Smooth muscle cell (in vitro differentiated cells): ENCODE results near the gene WDHD1. TPM values are rescaled to one million over a fixed set of nuclear protein-coding genes. Genes with fewer than 3 reads are reported as not detected.

Source experiments
- DNase-seq: peaks from one replicate; lab custom pipeline; 2025; ENCODE audit not compliant: unreplicated experiment; lab: John Stamatoyannopoulos, UW
- H2AFZ ChIP-seq: fragments of 200-600 bp; sonication (generic); 2 replicates; pipeline ENCODE4 v1.6.0; 2016; ENCODE audit warnings: antibody characterized with exemption, low read depth, mild to moderate bottlenecking
- H3F3A ChIP-seq: fragments of 200-600 bp; sonication (generic); 2 replicates; pipeline ENCODE4 v1.6.0; 2017; ENCODE audit warnings: antibody characterized with exemption, low read depth
- H3K27ac ChIP-seq: fragments of 200-600 bp; sonication (generic); 2 replicates; pipeline ENCODE4 v1.5.1; 2016; ENCODE audit warnings: low read depth, mild to moderate bottlenecking
- H3K27me3 ChIP-seq: fragments of 200-600 bp; sonication (generic); 2 replicates; pipeline ENCODE4 v1.6.1; 2016; ENCODE audit warnings: low read depth, mild to moderate bottlenecking
- H3K36me3 ChIP-seq: fragments of 200-600 bp; sonication (generic); 2 replicates; pipeline ENCODE4 v1.5.1; 2016; ENCODE audit warnings: low read depth
- H3K4me1 ChIP-seq: fragments of 200-600 bp; sonication (generic); 2 replicates; pipeline ENCODE4 v1.5.1; 2016; ENCODE audit warnings: low read depth
- H3K4me2 ChIP-seq: fragments of 200-600 bp; sonication (generic); 2 replicates; pipeline ENCODE4 v1.6.0; 2016; ENCODE audit warnings: mild to moderate bottlenecking
- H3K4me3 ChIP-seq: fragments of 200-600 bp; sonication (generic); 2 replicates; pipeline ENCODE4 v1.5.1; 2016; ENCODE audit warnings: mild to moderate bottlenecking
- H3K79me2 ChIP-seq: fragments of 200-600 bp; sonication (generic); 2 replicates; pipeline ENCODE4 v1.6.0; 2016; ENCODE audit warnings: low read depth, mild to moderate bottlenecking
- H3K9ac ChIP-seq: fragments of 200-600 bp; sonication (generic); 2 replicates; pipeline ENCODE4 v1.6.0; 2016; ENCODE audit warnings: low read depth
- H3K9me3 ChIP-seq: fragments of 200-600 bp; sonication (generic); replicated peaks from 2 replicates; pipeline ENCODE4 v1.5.1; 2016; ENCODE audit warnings: low read depth
- H4K20me1 ChIP-seq: fragments of 200-600 bp; sonication (generic); 2 replicates; pipeline ENCODE4 v1.6.0; 2016; ENCODE audit warnings: low read depth
- CTCF ChIP-seq: fragments of 200-600 bp; sonication (generic); IDR thresholded peaks from 2 replicates; pipeline ENCODE4 v1.5.1; 2017; ENCODE audit warnings: borderline replicate concordance, mild to moderate bottlenecking, antibody characterized with exemption; ENCODE audit not compliant: insufficient read depth, poor library complexity, severe bottlenecking
- WGBS: methylation state at CpG from one replicate; pipeline ENCODE4 v1.1.7; 2016; ENCODE audit warnings: low lambda C conversion rate; 5-methylcytosine and 5-hydroxymethylcytosine counted together
- polyA plus RNA-seq: library from polyadenylated mRNA; unstranded; fragments of >200 nt; fragmentation: Nextera tagmentation; extraction: Ambion mirVana; gene quantifications from 2 replicates; pipeline ENCODE4 v1.2.1, GENCODE V29; 2016
- total RNA-seq: library from RNA; depleted of rRNA; stranded (reverse); fragments of >200 nt; gene quantifications from 2 replicates; pipeline ENCODE4 v1.2.3, GENCODE V29; 2014

WDHD1 gene
- total and polyA plus RNA-seq, 2 experiments from 2014 or later: 5.7 to 9.4 TPM

DNA sequence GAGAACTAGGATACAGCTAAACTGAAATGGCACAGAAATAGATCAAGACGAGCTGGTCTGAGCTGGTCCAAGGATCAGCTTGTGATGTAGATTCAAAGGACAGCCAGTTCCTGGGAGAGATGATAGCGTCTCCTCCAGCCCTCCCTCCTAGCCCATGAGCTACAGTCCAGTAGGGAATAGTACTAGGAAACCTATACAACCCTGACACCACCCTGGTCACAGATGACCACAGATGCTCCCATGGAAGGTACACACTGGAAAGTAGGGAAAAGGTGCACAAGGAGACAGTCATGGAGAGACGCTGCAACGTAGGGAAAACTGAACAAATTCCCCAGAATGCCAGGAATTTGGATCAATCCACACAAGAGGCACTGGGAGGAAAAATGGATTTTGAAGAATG lies 131.2 kb downstream of the WDHD1 start:
- no peak overlapping the region for H2AFZ ChIP-seq
- no peaks in the 10 kb centered on the region for H3K4me1 ChIP-seq
- peaks cover 4% of the 10 kb centered on the region for H3F3A ChIP-seq
- H3K79me2 ChIP-seq: no peaks in the 10 kb centered on the region
- no peak overlapping the region for H3K27ac ChIP-seq
- 82% methylated on average over 4 of the region's 4 CpGs for WGBS
- no peaks in the 10 kb centered on the region for H3K36me3 ChIP-seq
- peaks cover 4% of the 10 kb centered on the region for H3K27me3 ChIP-seq
- no peak for DNase-seq
- TF ChIP-seq CTCF: no peak
- H3K9ac ChIP-seq: no peak overlapping the region
- H3K4me2 ChIP-seq: no peak overlapping the region
- H3K9me3 ChIP-seq: no peaks in the 10 kb centered on the region
- no peaks in the 10 kb centered on the region for H4K20me1 ChIP-seq
- H3K4me3 ChIP-seq: no peak overlapping the region

DNA sequence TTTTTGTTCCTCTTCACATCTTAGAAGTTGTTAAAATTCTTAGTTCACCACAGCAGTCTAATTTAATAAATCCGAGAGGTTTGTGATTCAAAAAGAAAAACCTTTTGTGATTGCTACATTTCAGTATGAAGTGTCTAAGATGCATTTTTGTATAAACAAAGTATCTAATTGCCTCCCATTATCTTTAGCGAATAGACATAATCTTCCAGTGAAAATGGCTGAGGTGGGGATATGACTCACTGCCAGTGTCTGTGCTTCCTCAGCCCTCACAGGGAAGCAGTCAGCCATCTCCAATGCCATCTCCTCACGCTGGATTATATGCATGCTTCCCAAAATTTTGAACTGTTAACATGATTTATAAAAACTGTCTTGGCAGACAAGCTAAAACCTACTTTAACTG lies 131.9 kb downstream of the WDHD1 start:
- Histone ChIP-seq H4K20me1 (no peaks in the 10 kb centered on the region), H3K4me2 (peak overlapping the region; percentile 11), H2AFZ (no peak overlapping the region), H3K27me3 (no peaks in the 10 kb centered on the region), H3K36me3 (no peaks in the 10 kb centered on the region), H3K4me3 (no peak overlapping the region), H3K9me3 (no peaks in the 10 kb centered on the region), H3F3A (peaks cover 4% of the 10 kb centered on the region), H3K9ac (no peak overlapping the region), H3K79me2 (no peaks in the 10 kb centered on the region), H3K27ac (no peak overlapping the region), H3K4me1 (no peaks in the 10 kb centered on the region)
- no peak for TF ChIP-seq CTCF
- no peak for DNase-seq
- 34% methylated on average over 3 of the region's 3 CpGs for WGBS

DNA sequence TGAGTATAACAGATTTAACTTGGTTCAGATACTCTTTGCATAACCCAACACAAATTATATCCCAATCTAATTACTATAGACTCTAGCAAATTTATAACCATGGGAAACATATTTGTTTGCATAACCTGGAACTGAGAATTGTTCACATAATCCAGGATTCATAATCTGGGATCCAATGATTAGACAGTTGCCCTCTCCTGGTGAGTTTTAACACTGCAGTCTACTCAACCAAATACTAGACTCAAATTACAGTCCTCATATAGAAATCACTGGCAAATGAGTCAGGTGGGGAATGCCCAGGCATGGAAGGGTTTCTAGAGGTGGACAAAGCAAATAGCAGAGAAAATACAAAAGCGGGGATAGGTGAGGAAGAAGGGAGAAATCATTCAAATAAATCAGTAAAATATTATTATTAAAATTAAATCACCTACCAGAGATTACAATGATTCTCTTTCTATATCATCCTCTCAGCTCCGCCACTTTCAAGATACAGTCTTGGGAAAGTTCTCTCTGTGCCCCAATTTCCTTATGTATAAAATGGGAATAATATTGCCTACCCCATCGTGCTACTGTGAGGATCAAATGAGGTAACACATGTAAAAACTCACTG lies 133.6 kb downstream of the WDHD1 start:
- H3K4me2 ChIP-seq: no peak overlapping the region
- H3K27ac ChIP-seq: no peak overlapping the region
- H3K36me3 ChIP-seq: no peaks in the 10 kb centered on the region
- no peaks in the 10 kb centered on the region for H3K27me3 ChIP-seq
- no peaks in the 10 kb centered on the region for H4K20me1 ChIP-seq
- H3K9ac ChIP-seq: no peak overlapping the region
- H3K4me3 ChIP-seq: no peak overlapping the region
- no peaks in the 10 kb centered on the region for H3K79me2 ChIP-seq
- 67% methylated on average over 3 of the region's 3 CpGs for WGBS
- peak; percentile 70 for TF ChIP-seq CTCF
- H3K9me3 ChIP-seq: no peaks in the 10 kb centered on the region
- DNase-seq: no peak
- peaks cover 4% of the 10 kb centered on the region for H3F3A ChIP-seq
- H3K4me1 ChIP-seq: no peaks in the 10 kb centered on the region
- no peak overlapping the region for H2AFZ ChIP-seq
